ENCODE measurements around the gene NEMP1. TPM values are rescaled to one million over a fixed set of nuclear protein-coding genes. Genes with fewer than 3 reads are reported as not detected.

The NEMP1 gene
- polyA plus RNA-seq, 2 of the 4 experiments (the other 2 are of a cell fraction): 12.7 to 28.4 TPM

DNA sequence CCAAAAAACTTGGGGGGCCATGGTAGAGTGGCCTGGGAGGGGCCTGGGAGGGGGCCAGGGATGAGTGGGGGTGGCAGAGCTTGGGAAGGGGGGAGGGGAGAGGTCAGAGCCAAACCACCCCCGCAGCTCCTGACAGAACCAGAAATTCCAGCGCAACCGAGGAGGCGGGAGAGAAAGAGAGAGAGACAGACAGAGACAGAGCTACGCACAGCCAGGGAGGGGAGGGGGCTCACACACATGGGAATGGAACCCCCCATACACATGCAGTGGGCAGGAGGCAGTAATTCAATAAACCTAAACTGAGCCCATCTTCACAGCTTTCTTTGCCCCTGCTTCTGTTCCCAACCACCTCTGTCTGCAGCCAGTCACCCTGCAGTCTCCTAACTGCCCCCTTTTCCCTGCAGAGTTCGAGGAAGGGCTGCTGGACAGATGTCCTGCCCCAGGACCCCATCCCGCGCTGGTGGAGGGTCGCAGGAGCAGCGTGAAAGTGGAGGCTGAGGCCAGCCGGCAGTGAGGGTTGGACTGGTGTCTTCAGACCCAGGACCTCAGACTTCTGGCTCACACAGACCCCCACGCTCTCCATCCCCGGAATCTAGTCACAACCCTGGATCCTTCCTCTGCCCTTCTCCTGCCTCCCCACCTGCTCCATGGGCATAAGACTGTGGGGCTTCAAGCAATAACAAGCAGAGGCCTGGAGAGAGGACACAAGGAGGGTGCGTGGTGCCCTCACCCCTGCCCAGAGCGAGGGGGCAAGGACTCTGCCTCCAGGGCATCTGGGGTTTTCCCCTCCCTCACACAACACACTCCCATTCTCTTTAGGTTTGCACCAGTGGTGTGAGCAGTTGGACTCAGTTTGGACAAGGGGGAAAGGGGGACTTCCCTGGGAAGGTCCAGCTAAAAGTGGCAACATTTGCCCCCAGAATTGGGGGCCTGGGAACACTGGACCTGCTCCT, 15.9 kb upstream of the NEMP1 start:
- no peaks in the 10 kb centered on the region for H3K9me3 ChIP-seq
- H3K4me2 ChIP-seq: no peak overlapping the region
- no peak for DNase-seq (ENCODE audit: low read depth in 1 of 2, low spot score in 1 of 2)
- H3K4me1 ChIP-seq: peaks cover 11% of the 10 kb centered on the region; the same call in 2 of the 3 replicates
- WGBS (ENCODE audit: missing lambda C conversion rate): 89% methylated on average over 15 of the region's 15 CpGs
- H3K4me3 ChIP-seq: no peak overlapping the region
- H3K27ac ChIP-seq: no peak overlapping the region
- no peak for TF ChIP-seq POLR2A (IDR thresholded peaks at IDR 0.05; ENCODE audit: low read length)
- FAIRE-seq: no peak
- no peak for ATAC-seq
- ChIA-PET POLR2A (no interaction called here), CTCF (interaction anchor here (1.3 to 18.3 kb wide), 10 partner anchors 7 to 87 kb away, joined by 4 to 330 read pairs (median 11); partner anchors contain the start of genes MYO1A and STAT6)

DNA sequence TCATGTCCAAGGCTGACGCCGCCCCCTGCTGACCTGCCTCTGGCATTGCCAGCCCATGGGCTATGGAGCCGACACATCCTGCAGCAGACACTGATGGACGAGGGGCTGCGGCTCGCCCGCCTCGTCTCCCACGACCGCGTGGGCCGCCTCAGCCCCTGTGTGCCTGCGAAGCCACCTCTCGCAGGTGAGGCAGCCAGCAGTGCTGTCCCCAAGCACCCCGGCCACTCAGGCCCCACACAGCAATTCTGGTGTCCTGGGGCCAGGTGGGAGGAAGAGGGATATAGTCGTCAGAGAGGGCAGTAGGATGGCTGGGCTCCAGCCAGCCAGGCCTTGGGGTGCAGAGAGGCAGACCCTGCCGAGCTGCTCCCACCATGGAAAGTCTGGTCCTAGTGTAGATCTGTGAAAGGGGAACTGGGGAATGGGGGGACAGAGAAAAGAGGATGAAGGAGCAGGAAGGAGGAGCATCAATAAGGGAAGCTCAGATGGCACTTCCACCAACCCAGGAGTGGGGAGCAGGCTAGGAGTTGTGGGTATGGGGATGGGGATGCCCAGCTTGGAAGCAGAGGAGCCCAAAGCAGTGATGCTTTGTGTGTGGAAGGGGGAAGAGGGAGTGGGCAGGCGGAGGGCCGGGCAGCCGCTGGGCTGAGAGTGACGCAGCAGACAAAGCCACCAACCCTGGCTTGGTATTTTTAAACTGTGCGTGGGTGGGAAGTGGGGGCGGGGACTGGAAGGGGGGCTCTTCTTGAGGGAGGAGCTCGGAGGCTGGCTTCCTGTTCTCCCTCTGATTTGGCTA, 15.0 kb upstream of the NEMP1 start:
- WGBS (ENCODE audit: missing lambda C conversion rate): 70% methylated on average over 22 of the region's 24 CpGs
- TF ChIP-seq, protein P1, sequence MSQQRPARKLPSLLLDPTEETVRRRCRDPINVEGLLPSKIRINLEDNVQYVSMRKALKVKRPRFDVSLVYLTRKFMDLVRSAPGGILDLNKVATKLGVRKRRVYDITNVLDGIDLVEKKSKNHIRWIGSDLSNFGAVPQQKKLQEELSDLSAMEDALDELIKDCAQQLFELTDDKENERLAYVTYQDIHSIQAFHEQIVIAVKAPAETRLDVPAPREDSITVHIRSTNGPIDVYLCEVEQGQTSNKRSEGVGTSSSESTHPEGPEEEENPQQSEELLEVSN (IDR thresholded peaks at IDR 0.05; ENCODE audit: borderline replicate concordance, low read depth): no peak
- TF ChIP-seq, protein P2, sequence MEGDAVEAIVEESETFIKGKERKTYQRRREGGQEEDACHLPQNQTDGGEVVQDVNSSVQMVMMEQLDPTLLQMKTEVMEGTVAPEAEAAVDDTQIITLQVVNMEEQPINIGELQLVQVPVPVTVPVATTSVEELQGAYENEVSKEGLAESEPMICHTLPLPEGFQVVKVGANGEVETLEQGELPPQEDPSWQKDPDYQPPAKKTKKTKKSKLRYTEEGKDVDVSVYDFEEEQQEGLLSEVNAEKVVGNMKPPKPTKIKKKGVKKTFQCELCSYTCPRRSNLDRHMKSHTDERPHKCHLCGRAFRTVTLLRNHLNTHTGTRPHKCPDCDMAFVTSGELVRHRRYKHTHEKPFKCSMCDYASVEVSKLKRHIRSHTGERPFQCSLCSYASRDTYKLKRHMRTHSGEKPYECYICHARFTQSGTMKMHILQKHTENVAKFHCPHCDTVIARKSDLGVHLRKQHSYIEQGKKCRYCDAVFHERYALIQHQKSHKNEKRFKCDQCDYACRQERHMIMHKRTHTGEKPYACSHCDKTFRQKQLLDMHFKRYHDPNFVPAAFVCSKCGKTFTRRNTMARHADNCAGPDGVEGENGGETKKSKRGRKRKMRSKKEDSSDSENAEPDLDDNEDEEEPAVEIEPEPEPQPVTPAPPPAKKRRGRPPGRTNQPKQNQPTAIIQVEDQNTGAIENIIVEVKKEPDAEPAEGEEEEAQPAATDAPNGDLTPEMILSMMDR (IDR thresholded peaks at IDR 0.05): peak; percentile 60
- no peak for TF ChIP-seq CBX8 (IDR thresholded peaks at IDR 0.05)
- no peak for TF ChIP-seq CEBPB (IDR thresholded peaks at IDR 0.05)
- no peak; the same call in 2 of the 3 replicates for TF ChIP-seq SMC3 (IDR thresholded peaks at IDR 0.05)
- TF ChIP-seq FOSL2 (IDR thresholded peaks at IDR 0.05): no peak
- TF ChIP-seq FOSL2 (CRISPR knock-in tag; IDR thresholded peaks at IDR 0.05): no peak
- TF ChIP-seq, protein P3, sequence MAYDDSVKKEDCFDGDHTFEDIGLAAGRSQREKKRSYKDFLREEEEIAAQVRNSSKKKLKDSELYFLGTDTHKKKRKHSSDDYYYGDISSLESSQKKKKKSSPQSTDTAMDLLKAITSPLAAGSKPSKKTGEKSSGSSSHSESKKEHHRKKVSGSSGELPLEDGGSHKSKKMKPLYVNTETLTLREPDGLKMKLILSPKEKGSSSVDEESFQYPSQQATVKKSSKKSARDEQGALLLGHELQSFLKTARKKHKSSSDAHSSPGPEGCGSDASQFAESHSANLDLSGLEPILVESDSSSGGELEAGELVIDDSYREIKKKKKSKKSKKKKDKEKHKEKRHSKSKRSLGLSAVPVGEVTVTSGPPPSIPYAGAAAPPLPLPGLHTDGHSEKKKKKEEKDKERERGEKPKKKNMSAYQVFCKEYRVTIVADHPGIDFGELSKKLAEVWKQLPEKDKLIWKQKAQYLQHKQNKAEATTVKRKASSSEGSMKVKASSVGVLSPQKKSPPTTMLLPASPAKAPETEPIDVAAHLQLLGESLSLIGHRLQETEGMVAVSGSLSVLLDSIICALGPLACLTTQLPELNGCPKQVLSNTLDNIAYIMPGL (CRISPR knock-in tag; IDR thresholded peaks at IDR 0.05; ENCODE audit: borderline replicate concordance): no peak
- no peak for TF ChIP-seq KDM5A (IDR thresholded peaks at IDR 0.05)
- TF ChIP-seq RAD21 (conservative IDR thresholded peaks at IDR 0.05 in 1 of 2, IDR thresholded peaks at IDR 0.05 in 1 of 2): peak; percentile 73 to 77; a peak in 3 of 5 replicates
- no peak for TF ChIP-seq JUNB (IDR thresholded peaks at IDR 0.05)
- TF ChIP-seq KDM1A (IDR thresholded peaks at IDR 0.05; ENCODE audit: low read depth): no peak
- TF ChIP-seq HOXB5 (CRISPR knock-in tag; IDR thresholded peaks at IDR 0.05): 0 out of 2 replicates have a peak, but pooled peaks have one; percentile 26
- no peak for TF ChIP-seq SREBF2 (IDR thresholded peaks at IDR 0.05)
- no peak for TF ChIP-seq GATA3 (IDR thresholded peaks at IDR 0.05; ENCODE audit: borderline replicate concordance)
- FAIRE-seq (no peak), DNase-seq (ENCODE audit: low read depth in 1 of 2, low spot score in 1 of 2) (peak; percentile 59 to 64), ATAC-seq (peak in 1 of 2 experiments; percentile 42; a peak in 3 of 6 replicates)
- Histone ChIP-seq H3K27ac (peak overlapping the region in 1 of 2 experiments; percentile 47; a peak in 2 of 6 replicates), H3K4me2 (no peak overlapping the region), H3K4me1 (peaks cover 11% of the 10 kb centered on the region; the same call in 2 of the 3 replicates), H3K4me3 (no peak overlapping the region), H3K9me3 (no peaks in the 10 kb centered on the region)
- POLR2A ChIA-PET: interaction anchor here (2.1 kb wide), 1 partner anchor 15 kb away, joined by 7 read pairs; the partner anchor contains the start of gene NEMP1
- CTCF ChIA-PET: interaction anchor here (0.8 to 18.3 kb wide), 13 partner anchors 8 to 106 kb away, joined by 3 to 330 read pairs (median 10); partner anchors contain the start of genes MYO1A, NEMP1 and STAT6
